K562 (cell line): Measurements from ENCODE around the gene CXorf65. TPM values are rescaled to one million over a fixed set of nuclear protein-coding genes. Genes with fewer than 3 reads are reported as not detected.

Experiments used
- CUX1 ChIP-seq: fragments of 200-800 bp; sonication (Bioruptor generic); IDR thresholded peaks from 2 replicates; pipeline ENCODE4 v1.6.1; 2016; ENCODE audit warnings: missing genetic modification characterization, missing compliant biosample characterization
- DDX20 ChIP-seq: fragments of 450-650 bp; IDR thresholded peaks from 2 replicates; pipeline ENCODE4 v1.6.1; 2016; ENCODE audit warnings: missing genetic modification characterization, low read depth, mild to moderate bottlenecking, missing compliant biosample characterization, moderate library complexity
- ELK1 ChIP-seq: sonication (generic); formaldehyde crosslinking; IDR thresholded peaks from 2 replicates; pipeline ENCODE4 v1.8.1; 2022; ENCODE audit warnings: missing genetic modification reagents
- ETV1 ChIP-seq: fragments of 450-650 bp; conservative IDR thresholded peaks from 2 replicates; pipeline ENCODE4 v1.6.1; 2016; ENCODE audit warnings: missing genetic modification characterization, control low read depth, low read depth, missing compliant biosample characterization
- PBX2 ChIP-seq, 2 experiments: IDR thresholded peaks in 1 of 2; conservative IDR thresholded peaks in 1 of 2; 2 replicates each; pipeline ENCODE4 v1.6.1; 2016; ENCODE audit warnings: low read depth in 2 of 2, mild to moderate bottlenecking in 1 of 2, missing compliant biosample characterization in 1 of 2, missing genetic modification characterization in 1 of 2, moderate library complexity in 1 of 2
- TAF1 ChIP-seq: IDR thresholded peaks from 2 replicates; pipeline ENCODE4 v1.6.1; 2011; ENCODE audit warnings: mild to moderate bottlenecking, low read length, moderate library complexity; ENCODE audit not compliant: insufficient read depth, control insufficient read depth, severe bottlenecking; ENCODE audit errors: extremely low read depth
- ZC3H4 ChIP-seq: sonication (generic); formaldehyde crosslinking; IDR thresholded peaks from 2 replicates; pipeline ENCODE4 v1.9.0; 2021; ENCODE audit warnings: missing genetic modification reagents, borderline replicate concordance
- ZNF316 ChIP-seq: fragments of 450-650 bp; IDR thresholded peaks from 2 replicates; pipeline ENCODE4 v1.6.1; 2016
- ZNF431 ChIP-seq: sonication (generic); formaldehyde crosslinking; IDR thresholded peaks from 2 replicates; pipeline ENCODE4 v1.8.0; 2022; ENCODE audit warnings: mild to moderate bottlenecking, missing genetic modification reagents
- ZNF592 ChIP-seq: fragments of 450-650 bp; IDR thresholded peaks from 2 replicates; pipeline ENCODE4 v1.6.1; 2017; ENCODE audit warnings: antibody characterized with exemption, mild to moderate bottlenecking
- ZNF778 ChIP-seq: fragments of 450-650 bp; formaldehyde crosslinking; IDR thresholded peaks from 2 replicates; pipeline ENCODE4 v1.4.0; 2020; ENCODE audit warnings: mild to moderate bottlenecking, moderate library complexity
- ZZZ3 ChIP-seq: fragments of 450-650 bp; IDR thresholded peaks from 2 replicates; pipeline ENCODE4 v1.6.1; 2016; ENCODE audit warnings: antibody characterized with exemption, mild to moderate bottlenecking, moderate library complexity
- polyA plus RNA-seq, 8 experiments: library from polyadenylated mRNA; depleted of rRNA in 4 of 8; stranded (reverse) in 5 of 8; unstranded in 3 of 8; fragments of >200 nt; fragmentation: Nextera tagmentation in 2 of 8; fragmentation: Illumina TruSeq in 1 of 8; extraction: Ambion mirVana in 2 of 8; extraction: Trizol in 1 of 8; gene quantifications; 2 replicates each; pipeline versions ENCODE4 v1.2.1 to v1.2.3, GENCODE V29; 2011 to 2014; ENCODE audit warnings: inconsistent platforms in 1 of 8, missing spikeins in 1 of 8
- total RNA-seq, 7 experiments: library from RNA; depleted of rRNA in 6 of 7; stranded (reverse); fragments of >200 nt in 6 of 7; fragmentation: Illumina TruSeq in 2 of 7; extraction: Trizol in 2 of 7; gene quantifications; 2 replicates each; pipeline versions ENCODE4 v1.2.1 to v1.2.3, GENCODE V29; 2011 to 2021; ENCODE audit warnings: low replicate concordance in 1 of 7

The CXorf65 gene
- total and polyA plus RNA-seq, 9 of the 15 experiments (the other 6 are each of a cell fraction or from before 2014, with no cell fraction given): 1.4 to 8.4 (median 2.9) TPM

- TF ChIP-seq ELK1 (peak; percentile 76; the same call in 1 of the 2 replicates), ZZZ3 (no peak), ZNF592 (0 out of 2 replicates have a peak, but pooled peaks have one; percentile 50), TAF1 (peak; percentile 12), ZNF316 (no peak), ZNF778 (CRISPR knock-in tag) (no peak), ETV1 (no peak), ZNF431 (CRISPR knock-in tag) (no peak), DDX20 (no peak), ZC3H4 (CRISPR knock-in tag) (no peak), PBX2 (CRISPR knock-in tag; IDR thresholded peaks at IDR 0.05; ENCODE audit: low read depth) (no peak), PBX2 (tag; conservative IDR thresholded peaks at IDR 0.05; ENCODE audit: low read depth) (peak; percentile 53; the same call in 1 of the 2 replicates), CUX1 (CRISPR knock-in tag) (peak; percentile 89)
Observed at GRCh38 chrX:71068044-71068918, 38.3 kb downstream of the CXorf65 start, which contains the start of gene SNX12 (continued).
